ENCODE results near the gene DNLZ.

The DNLZ gene

DNA sequence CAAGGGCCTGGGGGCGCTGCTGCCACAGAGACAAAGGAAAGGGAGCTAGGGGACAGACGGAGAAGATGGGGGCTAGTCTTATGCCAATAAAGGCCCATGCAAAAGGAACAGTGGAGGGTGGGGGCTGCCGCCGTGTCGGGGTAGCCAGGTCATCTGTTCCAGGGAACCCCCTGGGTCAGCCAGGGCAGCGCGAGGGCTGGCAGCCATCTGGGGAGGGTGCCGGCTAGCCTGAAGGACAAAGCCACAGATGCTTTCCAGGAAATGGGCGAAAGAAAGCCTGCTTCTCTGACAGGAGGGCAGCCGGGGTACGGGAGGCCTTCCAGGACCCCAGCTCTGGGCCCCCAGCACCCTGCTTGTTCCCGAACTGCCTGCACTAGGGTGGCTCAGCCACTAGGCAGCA is 11.6 kb upstream of the DNLZ start:
- DNase-seq (ENCODE audit: low read depth), result no peak

DNA sequence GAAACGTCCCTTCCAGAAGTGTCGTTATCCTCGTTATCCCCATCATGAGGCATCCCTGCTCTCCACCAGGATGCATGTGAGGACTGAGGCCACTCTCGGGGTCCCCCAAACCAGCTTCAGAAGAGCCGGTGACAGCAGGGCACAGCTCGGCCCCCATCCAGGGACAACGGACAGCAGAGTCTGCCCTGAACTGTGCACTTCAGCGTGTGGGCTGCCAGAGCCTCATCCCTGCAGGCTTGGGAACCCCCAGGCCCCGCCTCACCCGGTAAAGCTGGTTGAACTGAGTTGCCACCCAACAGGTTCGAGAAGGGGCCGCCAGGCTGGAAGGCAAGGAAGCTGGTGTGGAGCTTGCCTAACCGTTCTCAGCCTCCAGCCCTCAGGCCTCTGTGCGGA is 10.6 kb upstream of the DNLZ start:
- DNase-seq (ENCODE audit: low read depth), result no peak

DNA sequence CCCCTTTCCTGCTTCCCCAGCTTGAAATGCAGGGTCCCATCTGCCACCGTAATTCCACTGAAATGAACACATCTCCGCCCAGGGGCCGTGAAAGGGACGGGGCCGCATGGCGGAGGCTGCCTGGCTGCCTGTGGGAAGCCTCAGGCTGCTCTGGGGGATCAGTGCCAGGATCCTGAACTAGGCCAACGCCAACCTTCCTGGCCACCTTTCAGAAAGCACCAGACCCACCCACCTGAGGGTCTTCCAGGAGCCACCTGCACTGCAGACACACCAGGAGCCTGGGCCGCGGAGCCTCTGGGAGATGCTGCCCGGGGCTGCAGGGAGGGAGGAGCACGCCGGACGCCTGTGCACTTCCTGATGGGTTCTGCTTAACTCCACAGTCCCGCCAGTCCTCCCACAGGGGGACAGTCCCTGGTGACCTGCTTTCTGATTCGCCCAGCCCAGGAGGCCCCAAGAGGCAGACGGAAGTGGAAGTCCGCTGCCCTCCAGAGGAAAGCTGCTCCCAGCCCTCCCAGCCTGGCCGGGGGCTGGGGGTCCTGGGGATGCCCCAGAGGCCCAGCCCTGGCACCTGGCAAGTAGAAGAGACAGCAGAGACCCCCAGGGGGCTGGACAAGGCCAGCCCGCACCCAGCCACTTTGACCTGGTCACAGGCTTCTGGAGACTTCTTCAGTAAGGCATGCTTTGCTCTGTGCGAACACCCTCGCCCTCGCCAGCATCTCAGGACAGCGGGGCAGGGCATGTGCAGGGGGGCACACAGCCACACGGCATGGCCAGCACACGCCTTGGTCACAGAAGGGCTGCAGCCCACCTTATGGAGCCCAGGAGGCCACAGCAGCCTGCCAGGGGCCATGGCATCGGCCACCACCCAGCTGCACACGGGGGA is 10.0 kb upstream of the DNLZ start, which contains the start of gene CARD9:
Gene CARD9 (minus strand): TSS at position 370 of the 883 bp plus-strand sequence. CDS start 1,591 bp downstream, outside the sequence.
- no peak for DNase-seq (ENCODE audit: low read depth)

DNA sequence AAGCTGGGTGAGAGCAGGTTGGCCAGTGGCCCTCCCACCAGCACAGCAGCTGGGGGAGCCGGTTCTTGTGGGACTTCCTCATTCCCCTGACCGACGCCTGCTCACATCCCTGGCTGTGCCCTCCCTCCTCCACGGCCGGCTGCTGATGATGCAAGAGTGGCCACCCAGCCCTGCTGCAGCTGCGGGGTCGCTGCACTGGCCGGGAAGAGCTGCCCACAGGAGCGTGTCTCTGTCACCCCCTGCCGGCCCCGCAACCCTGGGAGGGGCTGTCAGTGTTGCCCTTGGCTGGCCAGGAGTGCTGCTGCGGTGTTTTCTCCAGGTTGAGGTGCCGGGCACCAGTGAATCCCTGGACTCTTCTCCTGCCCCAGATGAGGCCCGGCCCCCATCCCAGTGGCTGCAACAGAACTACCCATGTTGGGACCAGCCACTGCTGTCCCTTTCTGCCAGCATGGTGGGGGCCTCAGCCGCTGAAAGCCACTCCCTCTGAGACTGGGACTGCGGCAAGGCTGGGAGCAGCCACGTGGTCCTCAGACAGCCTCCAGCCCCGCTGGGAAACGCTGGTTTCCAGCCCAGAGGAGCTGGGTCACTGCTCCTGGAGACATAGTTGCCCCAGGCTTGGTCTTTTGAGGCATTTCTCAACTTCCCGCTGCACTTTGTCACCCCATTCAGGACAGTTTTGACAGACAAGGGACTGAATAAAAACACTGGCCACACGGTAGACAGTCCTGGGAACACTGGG is 9.2 kb upstream of the DNLZ start:
- DNase-seq (ENCODE audit: low read depth), result no peak

DNA sequence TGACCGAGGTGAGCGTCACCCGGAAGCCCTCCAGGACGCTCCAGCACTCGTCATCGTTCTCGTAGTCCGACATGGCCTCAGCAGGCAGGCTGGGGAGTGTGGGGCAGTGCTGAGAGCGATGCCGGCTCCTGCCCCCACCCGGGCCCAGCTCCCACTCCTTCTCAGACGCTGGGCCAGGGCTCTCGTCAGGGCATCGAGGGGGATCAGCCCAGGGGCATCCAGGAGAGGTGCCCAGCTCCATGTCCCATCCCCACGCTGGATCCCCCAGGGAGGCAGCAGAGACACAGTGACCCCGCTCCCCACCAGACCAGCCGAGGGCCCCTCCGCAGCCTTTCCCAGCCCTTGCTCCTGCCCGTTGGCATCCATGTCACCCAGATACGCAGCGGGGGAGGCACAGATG is 8.5 kb upstream of the DNLZ start:
- DNase-seq (ENCODE audit: low read depth), result no peak

DNA sequence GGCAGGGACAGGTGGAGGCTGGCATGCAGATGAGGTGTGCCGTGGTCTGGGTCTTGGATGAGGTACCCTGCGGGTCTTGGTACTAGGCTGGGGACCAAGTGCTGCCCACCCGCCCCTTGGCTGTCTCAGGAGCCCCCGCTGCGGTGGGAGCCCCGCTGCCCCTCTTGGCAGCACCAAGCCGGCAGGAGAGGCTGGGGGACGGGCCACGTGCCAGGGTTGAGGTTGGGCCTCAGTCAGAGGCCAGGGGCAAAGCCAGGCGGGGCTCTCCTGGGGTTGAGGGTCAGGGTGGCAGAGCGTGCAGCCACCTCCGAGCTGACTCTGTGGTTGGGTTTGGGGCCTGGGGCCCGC is 8.0 kb upstream of the DNLZ start:
- DNase-seq (ENCODE audit: low read depth), result no peak

DNA sequence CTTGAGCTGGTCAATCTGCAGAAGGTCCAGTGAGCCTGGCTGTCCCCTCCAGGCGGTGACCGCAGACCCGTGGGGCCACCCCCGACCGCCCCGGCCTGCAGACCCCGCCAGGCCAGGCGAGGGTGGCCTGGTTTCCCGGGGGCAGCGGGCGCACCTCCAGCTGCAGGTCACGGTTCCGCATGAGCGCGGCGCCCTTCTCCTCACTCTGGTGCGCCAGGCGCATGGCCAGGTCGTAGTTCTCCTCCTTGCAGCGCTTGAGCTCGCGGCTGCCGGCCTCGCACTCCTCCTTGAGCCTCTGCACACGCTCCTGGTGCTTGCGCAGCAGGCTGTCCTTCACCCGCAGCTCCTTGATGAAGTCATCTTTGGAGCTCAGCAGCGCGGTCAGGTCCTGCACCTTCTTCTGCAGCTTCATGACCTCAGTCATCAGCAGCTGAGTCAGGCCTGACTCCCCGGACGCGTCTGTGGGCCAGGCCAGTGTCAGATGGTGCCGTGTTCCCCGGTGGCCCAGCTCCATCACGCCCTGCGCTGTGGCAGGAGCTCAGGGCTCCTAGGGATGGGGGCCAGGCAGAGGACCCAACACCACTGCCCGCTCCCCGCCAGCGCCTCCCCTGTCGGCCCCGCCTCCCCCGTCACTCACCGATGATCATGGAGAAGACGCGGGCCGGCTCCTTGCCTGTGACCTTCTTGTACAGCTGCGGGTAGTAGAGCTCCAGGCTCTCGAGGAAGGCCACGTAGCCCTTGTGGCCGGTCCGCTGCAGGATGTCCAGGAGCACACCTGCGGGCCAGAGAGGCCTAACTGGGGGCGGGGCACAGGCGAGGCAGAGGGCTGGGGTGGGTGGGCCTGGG is 7.4 kb upstream of the DNLZ start:
- DNase-seq (ENCODE audit: low read depth), result no peak

DNA sequence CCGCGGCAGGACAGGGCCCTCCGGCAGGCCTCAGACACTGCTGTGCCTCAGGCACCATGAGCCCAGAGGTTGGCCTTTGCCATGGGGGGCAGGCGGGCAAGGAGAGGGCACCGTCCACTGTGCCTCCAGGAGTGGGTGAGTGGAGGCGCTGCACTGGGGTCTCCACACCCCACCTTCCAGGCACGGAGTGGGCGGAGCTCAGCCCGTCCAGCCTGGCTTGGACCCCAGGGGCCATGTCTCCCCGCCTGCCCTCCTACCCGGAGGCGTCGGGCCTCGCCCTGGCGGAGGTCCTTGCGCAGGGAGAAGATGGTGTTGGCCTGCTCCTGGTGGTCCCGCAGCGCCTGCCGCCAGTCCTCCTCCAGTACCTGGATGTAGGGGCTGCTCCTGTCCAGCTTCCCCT is 6.5 kb upstream of the DNLZ start:
- DNase-seq (ENCODE audit: low read depth), result no peak

DNA sequence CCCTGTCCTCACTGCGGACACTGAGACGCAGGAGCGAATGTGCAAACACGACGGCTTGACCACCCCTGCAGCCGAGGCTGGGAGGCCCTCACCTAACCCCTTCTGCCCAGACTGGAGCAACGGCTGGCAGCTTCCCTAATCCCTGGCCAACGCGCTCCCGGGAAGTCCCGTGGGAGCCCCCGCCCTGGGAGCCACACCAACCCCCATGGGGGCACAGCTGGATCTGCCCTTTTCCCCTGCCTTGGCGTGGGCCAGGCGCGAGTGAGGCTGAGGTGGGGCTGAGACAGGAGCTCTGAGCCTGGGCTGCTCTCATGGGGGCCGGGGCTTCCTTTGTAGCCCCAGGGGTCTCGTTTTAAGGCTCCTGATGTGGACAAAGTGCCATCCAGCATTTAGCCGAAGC is 4.6 kb upstream of the DNLZ start:
- no peak for DNase-seq (ENCODE audit: low read depth)

DNA sequence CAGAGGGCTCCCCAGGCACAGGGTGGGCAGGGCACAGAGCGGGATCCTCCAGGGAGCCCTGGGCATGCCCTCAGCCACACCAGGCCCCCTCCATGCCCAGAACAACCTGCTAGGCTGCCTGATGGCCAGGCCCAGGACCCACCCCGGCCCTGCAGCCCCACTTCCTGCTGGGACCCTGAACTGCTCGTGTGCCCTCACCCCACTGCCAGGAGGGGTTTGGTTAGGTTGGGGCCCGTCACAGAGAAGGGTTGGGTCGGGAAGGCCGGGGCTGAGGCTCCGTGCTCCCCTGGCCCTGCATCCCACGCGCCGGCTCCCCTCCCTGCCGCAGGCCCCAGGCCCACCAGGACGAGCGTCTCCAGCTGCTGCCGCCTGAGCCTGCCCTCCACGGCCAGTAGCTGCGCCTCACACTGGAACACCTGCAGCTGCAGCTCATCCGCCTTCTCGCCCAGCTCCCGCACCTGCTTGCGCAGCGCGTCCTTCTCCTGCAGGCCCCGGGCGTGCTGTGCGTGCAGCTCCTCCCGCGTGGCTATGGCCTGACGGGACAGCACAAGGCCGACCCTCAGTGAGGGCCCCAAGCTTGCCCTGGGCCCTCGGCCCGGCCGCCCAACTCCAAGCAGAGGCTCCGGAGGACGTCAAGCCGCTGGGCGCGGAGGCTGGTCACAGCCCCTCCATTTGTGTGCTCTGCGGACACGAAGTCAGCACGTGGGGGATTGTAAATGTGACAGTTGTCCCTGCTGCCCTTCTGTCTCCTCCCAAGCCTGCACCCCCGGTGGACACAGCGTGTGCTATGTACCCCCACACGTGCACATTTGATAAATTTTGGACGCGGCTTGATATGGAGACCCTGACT is 4.0 kb upstream of the DNLZ start:
- no peak for DNase-seq (ENCODE audit: low read depth)

DNA sequence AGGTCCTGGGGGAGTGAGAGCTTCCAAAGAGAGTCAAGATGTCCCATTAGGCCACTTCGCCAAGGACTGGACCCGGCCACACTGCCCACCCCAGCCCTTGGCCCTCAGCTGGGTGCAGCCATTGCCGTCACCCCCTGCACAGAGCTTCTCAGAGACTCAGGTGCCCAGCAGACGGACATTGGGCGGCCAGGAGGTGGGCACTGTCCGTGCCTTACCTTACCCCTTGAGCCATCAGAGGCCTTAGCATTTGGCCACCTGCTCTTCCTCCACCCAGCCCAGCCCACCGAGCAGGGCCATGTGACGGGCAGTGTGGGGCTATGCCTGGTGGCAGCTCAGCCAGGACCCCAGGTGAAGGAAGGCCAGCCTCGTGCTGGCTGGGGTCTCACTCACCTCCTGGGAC is 3.3 kb upstream of the DNLZ start:
- DNase-seq (ENCODE audit: low read depth), result no peak

DNA sequence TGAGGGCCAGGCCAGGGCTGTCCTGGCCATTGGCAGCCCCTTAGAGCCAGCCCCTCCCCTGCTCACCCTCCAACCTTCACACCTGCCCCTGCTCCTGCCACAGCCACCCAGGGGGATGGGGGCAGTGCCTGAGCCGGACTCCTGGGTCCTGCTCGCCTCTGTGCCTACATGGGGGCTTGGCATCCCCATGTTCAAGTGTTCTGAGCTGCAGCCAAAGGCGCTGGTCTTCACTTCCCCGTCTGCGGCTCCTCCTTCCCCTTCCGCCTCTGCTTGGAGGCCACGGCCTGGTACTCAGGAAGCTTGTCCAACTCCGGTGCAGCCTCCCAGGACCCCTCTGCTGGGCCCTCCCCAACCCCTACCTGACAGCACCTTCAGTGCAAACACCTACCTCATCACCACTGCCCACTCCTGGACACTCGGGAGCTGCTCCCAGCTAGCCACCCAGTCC is 2.3 kb upstream of the DNLZ start:
- DNase-seq (ENCODE audit: low read depth), result no peak

DNA sequence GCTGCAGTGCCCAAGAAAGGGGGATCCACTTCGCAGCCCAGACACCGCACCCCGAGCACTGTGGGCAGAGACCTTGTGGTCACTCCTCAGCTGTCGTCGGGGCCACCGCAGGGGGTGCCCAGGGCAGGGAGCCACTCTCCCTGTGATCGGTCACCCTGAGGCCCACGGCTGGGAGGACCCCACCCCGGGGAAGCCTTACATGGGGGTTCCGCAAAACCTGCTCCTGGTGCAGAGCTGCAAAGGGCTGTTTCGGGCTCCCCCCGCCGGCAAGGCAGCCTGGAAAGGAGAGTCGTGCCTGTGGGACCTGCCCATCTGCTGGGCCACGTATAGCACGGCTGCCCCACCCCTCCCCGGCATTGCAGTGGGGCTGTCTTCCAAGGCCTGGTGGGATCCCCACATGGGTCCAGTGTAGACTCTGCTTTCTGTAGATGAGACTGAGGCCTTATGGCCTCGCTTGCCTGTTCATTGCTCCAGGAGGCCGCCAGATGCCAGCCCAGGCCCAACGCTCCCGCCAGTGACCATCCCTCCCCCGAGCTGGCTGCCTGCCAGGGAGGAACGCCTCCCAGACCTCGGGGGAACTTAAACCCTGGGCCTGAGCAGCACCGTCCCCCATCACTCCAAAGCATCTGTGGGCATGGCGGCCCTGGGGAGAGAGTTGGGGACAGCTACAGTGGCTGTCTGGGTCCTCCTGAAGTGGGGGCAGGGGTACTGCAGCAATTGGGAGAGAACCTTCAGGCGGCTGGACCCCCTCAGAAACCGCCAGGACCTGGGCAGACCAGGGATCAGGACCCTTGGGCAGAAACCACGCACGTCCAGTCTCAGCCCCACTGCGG is 1.6 kb upstream of the DNLZ start:
- DNase-seq (ENCODE audit: low read depth), result no peak

DNA sequence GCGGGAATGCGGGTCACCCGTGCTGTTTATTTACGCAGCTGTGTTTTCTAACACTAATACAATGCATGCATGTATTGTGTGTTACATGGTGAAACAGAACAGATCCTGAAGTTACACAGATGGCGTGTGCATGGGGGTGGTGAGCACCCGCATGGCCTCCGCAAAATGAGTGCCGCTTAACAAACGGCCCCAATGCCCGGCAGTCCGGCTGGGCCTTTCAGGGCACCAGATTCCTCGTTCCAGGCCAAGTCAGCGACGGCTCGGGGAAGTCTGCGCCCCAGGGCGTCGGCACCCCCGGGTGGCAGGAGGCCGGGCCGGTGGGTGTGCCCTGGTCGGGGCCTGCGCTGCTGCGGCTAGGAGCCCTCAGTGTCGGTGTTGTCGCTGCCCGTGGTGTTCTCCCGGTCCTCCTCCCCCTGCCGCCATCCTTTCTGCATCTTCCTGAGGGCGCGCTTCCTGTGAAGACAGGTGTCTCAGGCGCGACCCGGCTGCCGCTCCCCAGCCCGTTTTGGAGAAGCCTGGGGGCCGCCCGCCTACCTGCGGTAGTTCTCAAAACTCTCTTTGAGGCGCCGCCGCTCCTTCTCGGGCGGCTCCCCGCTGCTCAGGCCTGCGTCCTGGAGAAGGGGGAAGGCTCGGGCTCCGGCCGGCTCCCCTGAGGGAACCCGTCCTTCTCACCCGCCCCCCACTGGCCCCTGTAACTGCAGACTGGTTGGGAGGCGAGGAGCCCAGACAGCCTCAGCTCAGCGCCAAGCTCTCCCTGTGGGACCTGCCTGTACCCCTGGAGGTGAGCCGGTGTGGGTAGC is 605 bp upstream of the DNLZ start:
- DNase-seq (ENCODE audit: low read depth), result no peak

DNA sequence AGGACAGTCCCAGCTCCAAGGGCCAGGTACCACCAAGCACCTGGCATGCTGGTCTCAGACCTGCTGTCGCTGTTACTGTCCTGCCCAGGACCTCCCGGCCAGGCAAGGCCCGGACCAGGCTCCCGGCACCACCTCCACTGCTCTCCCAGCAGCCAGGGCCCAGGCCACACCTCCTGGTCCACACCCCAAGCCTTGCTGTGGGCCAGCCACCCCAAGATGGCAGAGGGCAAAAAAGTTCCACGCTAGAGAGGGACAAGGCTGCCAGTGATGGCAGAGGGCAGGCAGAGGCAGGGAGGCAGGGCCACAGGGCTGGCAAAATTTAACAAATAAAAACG is 1.1 kb downstream of the DNLZ start:
- DNase-seq (ENCODE audit: low read depth), result no peak

DNA sequence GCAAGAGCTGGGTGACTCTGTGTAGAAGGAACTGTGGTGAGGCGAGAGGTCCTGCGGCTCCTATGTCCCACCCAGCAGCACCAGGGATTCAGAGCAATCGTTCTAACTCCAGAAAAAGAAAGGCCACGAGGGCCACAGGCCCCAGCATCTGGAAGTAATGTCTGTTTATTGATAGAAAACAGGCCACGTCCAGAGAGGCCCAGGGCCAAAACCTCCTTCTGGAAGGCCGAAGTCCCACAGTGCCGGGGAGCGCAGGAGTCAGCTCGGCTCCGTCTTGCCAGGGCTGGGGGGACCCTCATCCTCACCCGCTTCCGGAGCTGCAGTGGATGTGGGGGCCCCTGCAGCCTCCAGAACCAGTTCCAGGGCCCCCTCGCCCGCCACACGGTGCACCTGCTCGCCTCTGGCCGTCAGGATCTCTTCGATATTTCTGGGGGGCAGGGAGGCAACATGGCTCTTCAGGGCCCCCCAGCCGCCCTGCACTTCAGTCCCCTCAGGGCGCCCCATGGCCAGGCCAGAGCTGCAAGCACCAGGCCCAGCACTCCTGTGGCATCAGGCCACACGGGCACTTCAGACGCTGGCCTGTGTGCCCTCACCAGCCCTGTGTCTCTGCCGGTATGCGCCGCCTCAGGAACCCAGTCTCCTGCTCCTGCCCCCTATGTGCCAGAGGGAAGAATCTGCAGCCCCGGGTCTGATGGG is 1.6 kb downstream of the DNLZ start:
- DNase-seq (ENCODE audit: low read depth), result no peak

DNA sequence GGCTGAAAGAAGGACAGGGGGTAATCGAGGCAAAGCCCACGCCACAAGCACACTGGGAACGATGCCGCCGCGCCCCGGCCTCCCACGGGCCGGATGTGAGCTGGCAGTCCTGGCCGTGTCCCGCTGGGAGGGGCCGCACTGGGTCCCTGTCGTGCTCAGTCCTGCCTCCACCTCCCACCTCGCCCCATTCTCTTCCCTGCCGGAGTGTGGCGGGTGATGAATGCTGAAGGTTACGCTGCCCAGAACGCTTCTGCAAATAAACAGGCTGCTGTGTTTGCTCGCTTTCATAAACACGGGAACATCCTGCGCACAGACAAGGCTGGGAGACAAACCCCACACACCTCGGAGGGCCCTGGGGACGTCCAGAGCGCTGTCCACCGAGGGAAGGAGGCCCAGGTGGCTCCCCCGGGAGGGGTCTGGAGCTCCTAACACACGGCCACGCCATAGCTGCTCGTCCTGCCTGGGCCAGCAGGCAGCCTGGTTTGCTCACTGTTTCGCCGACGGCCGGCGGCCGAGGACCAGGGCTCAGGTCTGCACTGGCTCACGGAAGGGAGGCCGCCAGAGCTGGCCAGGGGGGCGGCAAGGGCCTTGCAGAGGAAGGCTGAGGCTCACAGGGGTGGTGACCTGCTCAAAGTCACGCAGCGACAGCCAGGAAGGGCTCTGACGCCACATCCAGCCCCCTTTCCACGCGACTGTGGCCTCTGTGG is 2.3 kb downstream of the DNLZ start:
- DNase-seq (ENCODE audit: low read depth), result no peak
